IPS DF 4.7 (cell line): ENCODE results near the gene TRIM42.

ENCODE experiments used
- DNase-seq: peaks from one replicate; pipeline ENCODE4 v3.0.0-alpha.2; 2013; ENCODE audit warnings: low spot score; ENCODE audit errors: extremely low read depth

TRIM42 gene

DNA sequence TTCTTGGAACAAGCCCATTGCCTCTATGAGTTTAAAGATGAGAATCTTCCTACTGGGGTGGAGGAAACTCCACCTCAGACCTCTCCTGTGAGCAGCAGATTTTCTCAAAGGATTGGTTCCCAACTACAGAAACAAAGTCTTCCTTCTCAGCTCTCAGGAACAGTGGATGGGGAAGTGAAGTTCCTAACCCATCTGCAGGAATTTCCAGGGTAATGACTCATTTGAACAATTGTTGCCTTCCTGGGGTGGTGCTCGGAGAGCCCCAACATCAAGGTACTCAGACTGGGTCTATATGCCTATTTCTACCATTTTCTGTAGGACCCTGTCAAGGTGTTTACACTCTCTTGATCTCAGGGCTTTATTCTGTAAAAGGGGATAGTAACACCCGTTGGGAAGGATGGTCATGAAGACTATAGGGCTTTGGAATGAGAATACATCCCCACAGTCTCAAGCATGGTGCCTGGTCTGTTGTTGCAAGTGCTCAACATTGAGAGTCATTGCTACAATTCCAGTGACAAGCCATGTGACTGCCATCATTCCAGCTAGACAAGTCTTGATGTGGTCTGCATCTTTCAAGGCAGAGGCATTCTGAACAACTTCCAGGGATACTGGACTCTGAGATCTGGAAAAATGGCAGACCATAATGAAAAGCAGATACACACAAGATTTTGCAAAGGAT, 33.0 kb downstream of the TRIM42 start:
- DNase-seq, result no peak

DNA sequence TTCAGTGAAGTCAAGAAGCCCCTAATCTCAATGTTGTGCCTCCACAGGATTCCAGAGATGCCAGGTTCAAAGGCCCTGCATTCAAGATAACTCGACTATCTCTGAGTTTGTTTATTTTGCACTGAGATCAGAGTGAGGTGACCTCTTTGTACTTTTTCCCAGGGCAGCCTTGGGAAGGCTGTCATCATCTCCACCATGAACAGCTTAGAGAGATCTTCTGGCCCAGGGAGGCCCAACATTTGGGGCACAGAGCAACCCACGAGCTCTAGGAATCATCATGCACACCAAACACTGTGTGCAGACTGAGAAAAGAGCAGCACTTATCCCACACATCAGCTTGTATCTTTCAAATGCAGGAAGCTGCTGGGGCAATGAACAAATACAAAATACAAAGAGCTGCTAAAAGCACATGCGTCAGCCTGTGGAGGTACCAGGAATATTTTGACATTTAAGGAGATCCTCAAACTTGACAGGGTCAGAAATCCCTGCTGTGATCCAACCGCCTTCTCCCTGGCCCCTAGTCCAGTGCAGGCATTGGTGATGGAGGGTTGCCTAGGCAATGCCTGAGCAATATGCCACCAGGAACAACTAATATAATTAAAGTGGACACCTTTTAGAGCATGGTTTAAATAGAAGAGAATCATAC, 33.6 kb downstream of the TRIM42 start:
- DNase-seq, result no peak

DNA sequence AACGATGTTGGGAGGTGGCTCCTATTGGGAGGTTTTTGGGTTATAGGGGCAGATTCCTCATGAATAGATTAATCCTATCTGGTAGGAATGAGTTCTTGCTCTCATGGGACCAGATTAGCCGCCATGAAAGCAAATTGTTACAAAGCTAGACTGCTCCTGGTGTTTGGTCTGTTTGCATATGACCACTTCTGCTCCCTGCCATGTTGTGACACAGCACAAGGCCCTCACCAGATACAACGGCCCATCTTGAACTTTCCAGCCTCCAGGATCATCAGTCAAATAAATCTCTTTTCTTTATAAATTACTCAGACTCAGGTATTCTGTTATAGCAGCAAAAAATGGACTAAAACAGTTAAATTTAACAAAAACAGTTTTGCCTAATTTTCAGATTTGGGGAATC, 34.4 kb downstream of the TRIM42 start:
- DNase-seq, result no peak

DNA sequence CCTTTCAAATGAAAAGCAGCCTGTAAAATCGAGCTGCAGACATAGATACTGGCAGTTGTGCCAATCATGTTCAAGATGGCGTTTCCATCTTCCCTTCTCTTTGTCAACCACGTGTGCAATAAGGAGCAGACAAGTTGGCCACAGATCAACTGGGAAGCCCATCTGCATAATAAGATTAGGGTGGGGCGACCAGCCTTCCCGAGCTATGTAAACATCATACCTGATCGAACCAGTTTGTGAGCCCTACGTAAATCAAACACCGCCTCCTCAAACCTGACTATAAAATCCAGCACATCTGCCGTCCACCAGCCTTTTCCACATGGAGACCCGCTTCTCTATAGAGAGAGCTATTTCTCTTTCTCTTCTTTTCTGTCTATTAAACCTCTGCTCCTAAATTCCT, 37.2 kb downstream of the TRIM42 start:
- DNase-seq, result no peak

DNA sequence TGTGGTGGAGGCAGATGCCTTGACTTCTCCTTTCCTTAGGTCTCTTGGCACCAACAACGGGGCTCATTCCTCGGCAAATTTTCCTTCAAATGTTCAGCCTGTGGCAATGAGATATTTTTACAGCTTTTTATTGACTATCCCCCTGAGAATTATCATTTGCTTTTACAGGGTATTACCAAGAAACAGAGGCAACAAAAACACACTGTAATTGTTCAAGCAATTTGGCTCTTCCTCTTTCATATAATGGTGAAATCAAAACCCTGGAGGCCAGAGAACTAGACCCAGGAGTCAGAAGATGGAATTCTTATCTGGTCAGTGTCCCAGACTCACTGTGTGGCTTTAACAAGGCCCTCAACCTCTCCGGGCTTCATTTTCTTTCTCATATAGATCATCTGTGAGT, 40.1 kb downstream of the TRIM42 start:
- no peak for DNase-seq

DNA sequence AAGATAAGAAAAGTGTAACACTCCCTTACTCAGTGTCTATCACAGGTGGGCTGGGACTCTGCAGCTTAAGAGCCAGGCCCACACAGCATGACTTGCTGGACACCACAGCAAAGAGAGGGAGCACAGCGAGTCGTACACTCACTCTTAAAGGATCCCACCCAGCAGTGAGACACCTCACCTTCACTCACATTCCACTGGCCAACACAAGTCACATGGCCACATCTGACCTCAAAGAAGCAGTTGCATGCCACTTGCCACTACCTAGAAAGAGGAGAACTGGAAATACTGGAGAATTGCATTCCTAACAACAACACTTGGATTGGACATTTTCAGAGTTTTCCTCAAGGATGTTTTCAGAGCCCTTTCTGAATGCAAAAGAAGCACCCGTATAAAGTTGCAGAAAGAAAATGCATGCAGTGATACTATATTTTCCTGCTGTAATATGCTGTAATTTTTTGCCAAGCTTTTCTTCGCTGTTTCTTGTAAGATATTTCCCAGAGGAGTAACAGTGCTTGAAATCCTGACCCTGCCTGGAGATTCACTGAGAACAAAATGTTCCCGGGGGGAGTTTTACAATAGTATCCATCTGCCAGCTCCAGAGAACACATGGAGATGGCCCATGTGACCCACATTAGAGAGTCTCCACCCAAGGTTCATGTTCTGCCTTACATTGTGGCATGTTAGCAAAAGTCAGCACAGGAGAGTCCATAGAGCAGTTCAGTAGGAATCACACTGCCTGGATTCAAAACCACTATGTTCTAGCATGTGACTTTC, 42.2 kb downstream of the TRIM42 start:
- DNase-seq, result no peak

DNA sequence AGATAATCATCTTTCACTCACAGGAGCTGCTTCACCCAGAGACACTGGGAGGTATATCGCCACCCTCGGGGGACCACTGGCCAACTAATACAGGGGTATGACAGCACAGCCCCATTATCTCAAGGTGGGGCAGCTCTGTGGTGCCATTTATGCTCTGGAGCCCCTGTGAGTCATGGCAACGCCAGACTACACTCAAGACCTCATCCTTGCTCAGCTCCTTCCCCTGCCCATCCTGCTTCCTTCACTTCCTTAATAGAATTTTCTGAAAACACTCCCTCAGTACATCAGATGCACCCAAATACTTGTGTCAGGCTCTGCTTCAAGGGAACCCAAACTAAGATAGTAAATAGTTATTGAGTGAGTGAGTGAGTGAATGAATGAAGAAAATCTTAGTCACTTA, 45.7 kb downstream of the TRIM42 start:
- DNase-seq, result no peak

DNA sequence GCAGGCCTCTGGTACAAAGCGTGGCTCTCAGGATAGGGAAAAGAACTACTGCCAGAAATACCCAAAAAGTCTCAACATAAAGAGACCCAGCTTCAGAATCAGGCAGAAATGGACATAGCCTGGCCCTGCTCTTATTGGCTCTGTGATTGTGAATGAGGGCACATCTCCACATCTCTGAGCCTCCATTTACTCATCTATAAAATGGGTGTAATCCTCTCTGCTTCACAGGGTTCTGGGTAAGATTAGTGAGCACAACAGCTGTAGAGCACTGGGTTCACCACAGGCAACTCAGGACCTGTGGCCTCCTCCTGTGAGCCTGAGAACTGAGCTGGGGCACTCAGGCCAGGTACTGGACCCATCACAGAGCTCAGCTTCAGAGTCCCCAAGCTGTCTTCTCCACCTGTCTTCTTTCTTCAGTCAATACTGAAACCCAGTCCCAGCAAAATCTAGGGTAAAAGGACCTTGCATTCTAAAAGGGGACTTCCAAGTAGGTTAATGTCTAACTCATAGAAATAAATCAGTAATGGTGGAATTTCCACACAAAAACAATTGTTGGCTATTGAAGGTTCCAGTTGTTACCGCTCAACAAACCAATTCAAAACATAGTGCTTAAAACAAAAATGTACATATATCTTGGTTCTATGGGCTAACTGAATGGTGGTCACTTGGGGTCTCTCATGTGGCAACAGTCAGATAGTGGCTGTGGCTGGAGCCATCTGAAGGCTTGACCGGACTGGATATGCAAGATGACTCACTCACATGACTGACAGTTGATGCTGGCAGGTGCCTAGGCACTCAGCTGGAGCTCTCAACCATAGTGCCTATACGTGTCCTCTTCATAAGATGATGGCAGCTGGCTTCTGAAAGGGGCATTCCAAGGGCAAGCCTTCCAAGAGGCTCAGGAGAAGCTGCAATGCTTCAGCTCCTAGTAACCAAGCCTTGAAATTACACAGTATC, 47.3 kb downstream of the TRIM42 start:
- DNase-seq, result no peak

DNA sequence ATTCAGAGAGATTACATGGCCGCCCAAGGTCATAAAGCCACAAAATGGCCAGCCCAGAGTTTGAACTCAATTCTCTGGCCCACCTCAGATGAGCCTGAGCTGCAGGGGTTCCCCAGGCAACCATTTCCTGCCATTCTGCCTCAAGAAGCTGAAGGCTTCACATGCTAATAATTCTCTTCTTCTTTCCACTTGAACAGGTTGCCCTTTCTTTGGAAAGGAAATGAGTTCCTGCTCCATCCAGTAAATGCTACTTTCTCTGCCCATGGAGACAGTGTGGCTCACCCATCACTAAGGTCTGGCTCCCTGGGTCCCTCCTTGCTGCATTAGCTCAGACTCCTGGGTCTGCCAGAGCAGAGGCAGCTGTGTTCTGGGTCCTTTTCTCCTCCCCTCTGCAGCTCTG, 48.2 kb downstream of the TRIM42 start:
- DNase-seq, result no peak

DNA sequence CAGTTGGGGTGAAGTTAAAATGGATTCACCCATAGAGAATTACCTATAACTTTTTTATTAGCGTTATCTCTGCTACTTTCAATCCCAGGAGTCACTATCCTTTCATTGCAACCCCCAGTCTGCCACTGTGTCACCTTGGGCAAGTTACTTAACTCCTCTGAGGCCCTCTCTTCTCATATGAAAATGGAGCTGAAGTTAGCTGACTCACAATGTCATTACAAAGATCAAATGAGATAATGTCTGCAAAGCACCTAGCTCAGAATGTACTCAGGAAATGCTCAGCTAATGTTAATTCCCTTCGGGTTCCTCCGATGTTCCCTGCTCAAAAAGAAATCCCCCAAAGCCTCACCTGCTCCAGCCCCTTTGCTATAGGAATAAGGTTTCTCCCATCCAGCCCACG, 50.0 kb downstream of the TRIM42 start:
- no peak for DNase-seq

DNA sequence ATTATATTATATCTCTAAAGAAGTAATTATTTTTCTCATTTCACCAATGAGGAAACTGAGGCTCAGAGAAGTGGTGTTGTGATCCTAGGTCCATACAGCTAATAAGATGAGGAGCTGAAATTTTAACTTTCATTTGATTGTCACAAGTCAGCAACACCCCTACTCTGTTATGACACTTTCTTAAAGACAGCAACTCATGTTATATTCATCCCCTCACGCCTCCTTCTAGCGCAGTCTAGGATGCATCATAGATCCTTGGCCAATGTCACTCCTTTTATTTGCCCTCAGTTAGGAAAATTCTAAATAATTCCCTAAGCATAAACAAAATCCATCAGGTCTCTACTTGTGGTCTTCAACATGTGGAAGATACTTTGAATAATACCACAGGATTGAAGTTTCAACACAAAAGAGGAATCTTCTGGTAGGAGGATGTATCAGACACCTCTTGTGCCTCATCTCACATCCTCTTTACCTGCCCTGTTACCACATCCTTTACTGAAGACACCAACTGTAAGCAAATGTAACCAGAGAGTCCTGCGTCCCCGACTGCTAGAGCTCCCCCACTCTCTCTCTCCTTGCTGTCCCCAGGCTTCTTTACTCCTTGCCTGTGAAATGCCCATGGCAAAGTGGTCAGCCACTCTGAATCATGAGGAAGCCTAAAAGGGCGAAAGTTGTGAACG, 53.7 kb downstream of the TRIM42 start:
- DNase-seq, result no peak

DNA sequence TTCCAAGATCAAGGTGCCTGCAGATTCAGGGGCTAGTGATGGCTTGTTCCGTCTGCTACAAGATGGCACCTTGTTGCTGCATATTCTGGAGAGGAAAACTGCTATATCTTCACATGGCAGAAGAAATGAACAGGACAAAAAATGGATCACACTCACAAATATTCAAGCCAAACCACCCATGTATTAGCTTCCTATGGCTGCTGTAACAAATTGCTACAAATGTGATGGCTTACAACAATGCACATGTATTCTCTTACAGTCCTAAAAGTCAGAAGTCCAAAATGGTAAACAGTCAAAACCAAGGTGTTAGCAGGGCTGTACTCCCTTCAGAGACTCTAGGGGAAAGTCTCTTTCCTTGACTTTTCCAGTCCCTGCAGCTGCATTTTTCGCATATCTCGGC, 55.8 kb downstream of the TRIM42 start:
- no peak for DNase-seq

DNA sequence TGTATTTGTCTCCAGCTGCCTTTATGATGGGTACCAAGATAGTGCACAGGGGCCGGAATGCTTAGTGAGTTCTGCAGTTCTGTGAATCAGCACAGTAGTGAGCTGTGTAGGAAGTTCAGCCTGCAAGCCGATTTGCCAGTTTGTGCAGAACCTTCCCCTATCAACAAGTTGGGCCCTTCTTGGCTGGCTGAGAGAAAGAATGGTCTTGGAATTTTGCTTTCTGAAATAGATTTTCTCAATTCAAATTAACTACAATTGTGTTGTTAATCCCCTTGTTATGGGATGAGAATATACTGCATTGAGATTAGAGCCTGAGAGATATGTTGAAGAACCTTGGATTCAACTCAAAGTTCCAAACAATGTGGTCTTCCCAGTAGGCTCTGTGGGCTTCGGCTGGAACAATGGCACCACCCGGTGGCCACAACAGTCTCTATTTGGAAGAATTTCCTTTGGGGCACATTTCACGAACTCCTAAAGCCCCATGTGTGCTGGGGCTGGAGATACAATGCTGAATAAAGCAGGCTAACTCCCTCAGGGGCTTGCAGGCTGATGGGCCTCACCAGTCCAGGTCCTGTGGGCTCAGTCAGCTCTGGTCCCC, 59.1 kb downstream of the TRIM42 start:
- DNase-seq, result peak; percentile 53

DNA sequence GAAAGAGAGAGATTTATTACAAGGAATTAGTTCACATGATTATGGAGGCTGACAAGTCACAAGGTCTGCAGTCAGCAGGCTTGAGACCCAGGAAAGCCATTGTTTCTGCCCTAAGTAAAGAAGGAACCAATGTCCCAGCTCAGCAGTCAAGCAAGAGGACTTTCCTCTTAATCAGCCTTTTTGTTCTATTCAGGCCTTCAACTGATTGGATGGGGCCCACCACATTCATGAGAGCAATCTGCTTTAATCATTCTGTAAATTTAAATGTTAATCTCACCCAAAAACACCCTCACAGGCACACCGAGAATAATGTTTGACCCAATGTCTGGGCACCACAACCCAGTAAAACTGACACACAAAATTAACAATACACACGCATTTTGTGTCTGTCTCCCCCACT, 64.3 kb downstream of the TRIM42 start:
- DNase-seq, result no peak

DNA sequence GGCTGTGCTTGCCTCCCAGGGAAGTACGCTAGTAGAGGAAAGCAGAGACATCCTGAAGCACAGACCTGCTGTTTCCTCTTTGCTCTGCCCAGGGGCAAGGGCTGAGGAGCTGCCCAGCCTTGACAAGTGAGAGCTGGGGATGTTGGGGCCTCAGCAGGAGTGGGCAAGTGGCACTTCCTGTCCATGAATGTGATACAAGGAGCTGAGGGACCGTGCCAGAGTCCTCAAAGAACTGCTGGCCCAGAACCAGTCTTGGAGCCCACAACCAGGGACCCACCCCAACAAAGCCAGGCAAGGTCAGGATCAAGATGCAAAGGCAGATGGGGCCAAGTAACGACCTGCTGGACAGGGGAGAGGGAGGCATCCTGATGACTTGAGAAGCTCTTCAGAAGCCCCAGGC, 70.3 kb downstream of the TRIM42 start:
- no peak for DNase-seq

DNA sequence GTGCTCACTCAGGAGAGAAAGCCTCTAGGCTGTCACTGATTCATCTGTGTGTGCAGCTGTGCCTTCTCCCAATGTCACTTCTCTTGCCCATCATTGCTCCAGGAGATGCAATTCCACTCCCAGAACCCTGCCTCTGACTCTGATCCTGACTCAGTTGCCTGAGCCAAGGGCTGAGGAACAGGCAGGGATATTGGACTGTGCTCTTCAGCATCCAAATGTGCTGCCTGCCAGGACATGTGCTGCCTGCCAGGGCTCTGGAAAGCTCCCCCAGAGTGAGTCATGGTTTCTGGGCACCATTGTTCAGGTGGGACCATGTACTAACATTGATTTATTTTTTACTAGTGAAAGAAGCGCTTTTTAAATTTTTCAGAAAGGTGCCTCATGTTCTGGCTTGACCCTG, 71.0 kb downstream of the TRIM42 start:
- no peak for DNase-seq
